Gastrocnemius medialis (tissue), 4 donors: ENCODE data around the gene GNB1L. TPM values are rescaled to one million over a fixed set of nuclear protein-coding genes. Genes with fewer than 3 reads are reported as not detected.

Experiments
- ATAC-seq, 2 donors: fragments of 150-250 bp; one replicate each; pipeline ENCODE4 v1.9.1; 2016
- DNase-seq, 2 donors: peaks; one replicate each; pipeline ENCODE4 v3.0.0-alpha.2; 2019
- H3K27ac ChIP-seq, 4 donors: fragments of 200-600 bp; sonication (generic); 1 replicate in 1 of 4; 2 replicates in 3 of 4; pipeline ENCODE4 v1.5.1; 2016 to 2018; ENCODE audit warnings: mild to moderate bottlenecking in 2 of 4, moderate library complexity in 1 of 4
- H3K27me3 ChIP-seq, 3 donors: fragments of 200-600 bp; sonication (generic) in 2 of 3; 1 replicate in 1 of 3; 2 replicates in 2 of 3; pipeline versions ENCODE4 v1.5.1 to v1.6.0; 2016 to 2019; ENCODE audit warnings: mild to moderate bottlenecking in 1 of 3, moderate library complexity in 1 of 3
- H3K36me3 ChIP-seq, 2 donors: fragments of 200-600 bp; sonication (generic) in 1 of 2; one replicate each; pipeline ENCODE4 v1.5.1; 2017 to 2018
- H3K4me1 ChIP-seq, 2 donors: fragments of 200-600 bp; sonication (generic) in 1 of 2; one replicate each; pipeline ENCODE4 v1.5.1; 2016 to 2017; ENCODE audit warnings: mild to moderate bottlenecking in 2 of 2
- H3K4me3 ChIP-seq, 4 donors: fragments of 200-600 bp; sonication (generic) in 3 of 4; 1 replicate in 1 of 4; 2 replicates in 3 of 4; pipeline ENCODE4 v1.5.1; 2016 to 2019; ENCODE audit warnings: mild to moderate bottlenecking in 2 of 4
- H3K9me3 ChIP-seq, 3 donors: fragments of 200-600 bp; sonication (generic) in 2 of 3; 1 replicate in 1 of 3; 2 replicates in 2 of 3; pipeline ENCODE4 v1.5.1; 2016 to 2019
- POLR2A ChIP-seq, 2 donors: fragments of 450-650 bp; IDR thresholded peaks; one replicate each; pipeline ENCODE4 v1.6.1; 2017; ENCODE audit warnings: antibody characterized with exemption in 2 of 2, mild to moderate bottlenecking in 2 of 2, moderate library complexity in 2 of 2
- in situ Hi-C, 4 donors: fragments of 200-750 bp; cut with MboI; loops; one replicate each; pipeline versions ENCODE4 v1.15.0 to v1.8.0; 2017; ENCODE audit warnings: low sequenced_read_pairs in 4 of 4
- intact Hi-C: fragments of 100-400 bp; cut with DNase I; formaldehyde crosslinking; loops from one replicate; pipeline ENCODE4 v1.15.1; 2023; ENCODE audit warnings: low total_unique reads
- total RNA-seq, 4 donors: library from RNA; depleted of rRNA; stranded (reverse); fragments of >200 nt; gene quantifications; one replicate each; pipeline versions ENCODE4 v1.1.0 to v1.2.3, GENCODE V29; 2016
- TF ChIP-seq, protein P1 (sequence below), 5 experiments: fragments of 450-650 bp in 3 of 5; fragments of 200-600 bp in 2 of 5; sonication (generic) in 2 of 5; IDR thresholded peaks in 4 of 5; conservative IDR thresholded peaks in 1 of 5; 1 replicate in 4 of 5; 2 replicates in 1 of 5; pipeline ENCODE4 v1.5.1; 2016 to 2019; ENCODE audit warnings: antibody characterized with exemption in 5 of 5, mild to moderate bottlenecking in 3 of 5, moderate library complexity in 3 of 5

The GNB1L gene
- total RNA-seq, 4 donors from 2014 or later: 4.4 to 9.6 (median 6.7) TPM

DNA sequence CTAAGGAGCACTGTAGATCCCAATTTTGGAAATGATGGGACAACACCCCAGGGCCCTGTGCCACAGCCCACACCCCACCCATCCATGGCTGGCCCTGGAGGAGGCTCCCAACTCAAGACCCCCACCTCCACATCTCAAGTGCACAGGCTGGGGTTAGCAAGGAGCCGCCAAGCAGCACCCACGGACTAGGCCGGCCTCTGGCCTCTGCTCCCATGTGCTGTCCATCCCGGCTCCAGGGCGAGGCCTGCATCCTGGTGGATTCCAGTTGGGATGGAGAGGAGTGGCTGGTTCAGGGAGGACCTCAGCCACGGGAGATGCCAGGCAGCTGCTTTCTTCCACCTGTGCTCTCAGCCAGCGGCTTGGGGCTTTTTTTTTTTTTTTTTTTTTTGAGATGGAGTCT is 43.5 kb upstream of the GNB1L start:
- no peaks in the 10 kb centered on the region for H3K9me3 ChIP-seq
- H3K36me3 ChIP-seq: peaks cover 0 to 27% of the 10 kb centered on the region in 2 donors
- H3K4me1 ChIP-seq: no peaks in the 10 kb centered on the region
- no peak for DNase-seq
- no peak for ATAC-seq
- TF ChIP-seq POLR2A (IDR thresholded peaks at IDR 0.05): no peak
- TF ChIP-seq, protein P1, sequence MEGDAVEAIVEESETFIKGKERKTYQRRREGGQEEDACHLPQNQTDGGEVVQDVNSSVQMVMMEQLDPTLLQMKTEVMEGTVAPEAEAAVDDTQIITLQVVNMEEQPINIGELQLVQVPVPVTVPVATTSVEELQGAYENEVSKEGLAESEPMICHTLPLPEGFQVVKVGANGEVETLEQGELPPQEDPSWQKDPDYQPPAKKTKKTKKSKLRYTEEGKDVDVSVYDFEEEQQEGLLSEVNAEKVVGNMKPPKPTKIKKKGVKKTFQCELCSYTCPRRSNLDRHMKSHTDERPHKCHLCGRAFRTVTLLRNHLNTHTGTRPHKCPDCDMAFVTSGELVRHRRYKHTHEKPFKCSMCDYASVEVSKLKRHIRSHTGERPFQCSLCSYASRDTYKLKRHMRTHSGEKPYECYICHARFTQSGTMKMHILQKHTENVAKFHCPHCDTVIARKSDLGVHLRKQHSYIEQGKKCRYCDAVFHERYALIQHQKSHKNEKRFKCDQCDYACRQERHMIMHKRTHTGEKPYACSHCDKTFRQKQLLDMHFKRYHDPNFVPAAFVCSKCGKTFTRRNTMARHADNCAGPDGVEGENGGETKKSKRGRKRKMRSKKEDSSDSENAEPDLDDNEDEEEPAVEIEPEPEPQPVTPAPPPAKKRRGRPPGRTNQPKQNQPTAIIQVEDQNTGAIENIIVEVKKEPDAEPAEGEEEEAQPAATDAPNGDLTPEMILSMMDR (IDR thresholded peaks at IDR 0.05 in 4 of 5, conservative IDR thresholded peaks at IDR 0.05 in 1 of 5): no peak
- no peak overlapping the region for H3K4me3 ChIP-seq
- no peak overlapping the region for H3K27ac ChIP-seq
- H3K27me3 ChIP-seq: no peaks in the 10 kb centered on the region
- in situ Hi-C loops (no loop called here), intact Hi-C loops (no loop called here)

GRCh38 chr22:19897726-19898125 is 43.1 kb upstream of the GNB1L start:
- intact Hi-C loops (no loop called here), in situ Hi-C loops (no loop called here)
- DNase-seq (no peak), ATAC-seq (no peak)
- Histone ChIP-seq H3K36me3 (peaks cover 0 to 27% of the 10 kb centered on the region in 2 donors), H3K27ac (no peak overlapping the region), H3K4me3 (no peak overlapping the region), H3K4me1 (no peaks in the 10 kb centered on the region), H3K9me3 (no peaks in the 10 kb centered on the region), H3K27me3 (no peaks in the 10 kb centered on the region)
- TF ChIP-seq, protein P1 (IDR thresholded peaks at IDR 0.05 in 4 of 5, conservative IDR thresholded peaks at IDR 0.05 in 1 of 5): no peak
- no peak for TF ChIP-seq POLR2A (IDR thresholded peaks at IDR 0.05)

GRCh38 chr22:19896665-19897355 is 42.1 kb upstream of the GNB1L start:
- in situ Hi-C loops: no loop called here
- Histone ChIP-seq H3K4me1 (no peaks in the 10 kb centered on the region), H3K27me3 (no peaks in the 10 kb centered on the region), H3K4me3 (no peak overlapping the region), H3K27ac (no peak overlapping the region), H3K9me3 (no peaks in the 10 kb centered on the region), H3K36me3 (peaks cover 0 to 27% of the 10 kb centered on the region in 2 donors)
- ATAC-seq: no peak
- TF ChIP-seq POLR2A (IDR thresholded peaks at IDR 0.05): no peak
- TF ChIP-seq, protein P1 (IDR thresholded peaks at IDR 0.05 in 4 of 5, conservative IDR thresholded peaks at IDR 0.05 in 1 of 5): no peak
- intact Hi-C loops: no loop called here
- no peak for DNase-seq

GRCh38 chr22:19895160-19895849 is 40.6 kb upstream of the GNB1L start:
- Histone ChIP-seq H3K27ac (no peak overlapping the region), H3K27me3 (no peaks in the 10 kb centered on the region), H3K4me1 (no peaks in the 10 kb centered on the region), H3K36me3 (peaks cover 0 to 27% of the 10 kb centered on the region in 2 donors), H3K9me3 (no peaks in the 10 kb centered on the region), H3K4me3 (no peak overlapping the region)
- intact Hi-C loops: no loop called here
- TF ChIP-seq, protein P1 (IDR thresholded peaks at IDR 0.05 in 4 of 5, conservative IDR thresholded peaks at IDR 0.05 in 1 of 5): no peak
- in situ Hi-C loops: no loop called here
- ATAC-seq: no peak
- no peak for DNase-seq
